Endothelial cell of umbilical vein (primary cell): ENCODE data around the gene RBM33. TPM values are rescaled to one million over a fixed set of nuclear protein-coding genes. Genes with fewer than 3 reads are reported as not detected.

Source experiments
- BruUV-seq: library from RNA; stranded (reverse); fragments of 400-500 nt; replicated peaks from 2 replicates; lab custom pipeline; 2021; lab: Mats Ljungman, UMichigan
- CTCF ChIA-PET: fragments of 300-600, 350-600 bp; sonication (Branson Sonifier 250); formaldehyde crosslinking; loops from one replicate; lab custom pipeline; 2021; ENCODE audit warnings: antibody characterized with exemption, inconsistent platforms; lab: Charles Lee
- POLR2A ChIA-PET: fragments of 300-600, 350-600 bp; sonication (Branson Sonifier 250); formaldehyde crosslinking; loops from one replicate; lab custom pipeline; 2021; ENCODE audit warnings: antibody characterized with exemption, inconsistent platforms; lab: Charles Lee
- DNase-seq: peaks from one replicate; pipeline ENCODE4 v3.0.0-alpha.2; 2011; ENCODE audit warnings: low read depth, low spot score
- FAIRE-seq: peaks from 2 replicates; lab custom pipeline; 2011; peaks lifted over from hg19 to GRCh38; lab: Jason Lieb, UNC
- H2AFZ ChIP-seq: 2 replicates; pipeline ENCODE4 v1.6.0; 2012; ENCODE audit warnings: low read depth, low read length, control low read depth, inconsistent platforms
- H3K27ac ChIP-seq: 2 replicates; pipeline ENCODE4 v1.5.1; 2011; ENCODE audit warnings: low read depth, mild to moderate bottlenecking, control low read depth, low read length, moderate library complexity; ENCODE audit not compliant: insufficient read depth
- H3K27me3 ChIP-seq, 2 experiments: 2 replicates each; pipeline versions ENCODE4 v1.6.0 to v1.6.1; 2011; ENCODE audit warnings: low read length in 2 of 2, mixed read lengths in 1 of 2; ENCODE audit not compliant: control insufficient read depth in 2 of 2, insufficient read depth in 2 of 2
- H3K36me3 ChIP-seq, 2 experiments: 2 replicates in 1 of 2; 3 replicates in 1 of 2; pipeline ENCODE4 v1.5.1; 2011; ENCODE audit warnings: low read length in 2 of 2, mild to moderate bottlenecking in 1 of 2, moderate library complexity in 1 of 2; ENCODE audit not compliant: control insufficient read depth in 2 of 2, insufficient read depth in 2 of 2; ENCODE audit errors: extremely low read depth in 1 of 2
- H3K4me1 ChIP-seq: 3 replicates; pipeline ENCODE4 v1.5.1; 2011; ENCODE audit warnings: mild to moderate bottlenecking, low read length; ENCODE audit not compliant: control insufficient read depth, insufficient read depth; ENCODE audit errors: extremely low read depth
- H3K4me2 ChIP-seq: 2 replicates; pipeline ENCODE4 v1.6.1; 2011; ENCODE audit warnings: low read length, control low read depth, mixed read lengths; ENCODE audit not compliant: insufficient read depth
- H3K4me3 ChIP-seq, 3 experiments: fragments of 200-600 bp in 1 of 3; sonication (generic), shearing (Covaris generic) in 1 of 3; replicated peaks in 1 of 3; 2 replicates each; pipeline ENCODE4 v1.5.1; 2011 to 2016; ENCODE audit warnings: control low read depth in 3 of 3, low read length in 3 of 3, mild to moderate bottlenecking in 2 of 3, inconsistent platforms in 1 of 3, low read depth in 1 of 3, moderate library complexity in 1 of 3; ENCODE audit not compliant: insufficient read depth in 1 of 3
- H3K79me2 ChIP-seq: 2 replicates; pipeline ENCODE4 v1.6.0; 2012; ENCODE audit warnings: low read length, inconsistent platforms; ENCODE audit not compliant: control insufficient read depth, insufficient read depth
- H3K9ac ChIP-seq: replicated peaks from 2 replicates; pipeline ENCODE3; 2011; ENCODE audit warnings: low read length, control low read depth; ENCODE audit not compliant: insufficient read depth; ENCODE audit errors: extremely low read depth
- H3K9me1 ChIP-seq: replicated peaks from 3 replicates; pipeline ENCODE4 v1.6.0; 2011; ENCODE audit warnings: mild to moderate bottlenecking, low read length; ENCODE audit not compliant: control insufficient read depth, insufficient read depth; ENCODE audit errors: extremely low read depth
- H3K9me3 ChIP-seq: replicated peaks from 2 replicates; pipeline ENCODE4 v1.5.1; 2012; ENCODE audit warnings: low read length, inconsistent platforms; ENCODE audit not compliant: control insufficient read depth, insufficient read depth
- H4K20me1 ChIP-seq: replicated peaks from 2 replicates; pipeline ENCODE3; 2011; ENCODE audit warnings: mild to moderate bottlenecking, low read length; ENCODE audit not compliant: control insufficient read depth, insufficient read depth; ENCODE audit errors: extremely low read depth
- EZH2 ChIP-seq: IDR thresholded peaks from 2 replicates; pipeline ENCODE4 v1.6.1; 2012; ENCODE audit warnings: borderline replicate concordance, low read depth, mild to moderate bottlenecking, moderate library complexity, low read length, inconsistent platforms; ENCODE audit not compliant: severe bottlenecking
- FOS ChIP-seq: IDR thresholded peaks from 2 replicates; pipeline ENCODE4 v1.6.1; 2011; ENCODE audit warnings: mild to moderate bottlenecking, low read length, moderate library complexity, borderline replicate concordance; ENCODE audit not compliant: insufficient read depth
- GATA2 ChIP-seq: IDR thresholded peaks from 2 replicates; pipeline ENCODE4 v1.7.0; 2011; ENCODE audit warnings: low read depth, mild to moderate bottlenecking, moderate library complexity, mixed read lengths, low read length; ENCODE audit not compliant: insufficient read length, insufficient read depth
- JUN ChIP-seq: IDR thresholded peaks from 2 replicates; pipeline ENCODE4 v1.6.1; 2011; ENCODE audit warnings: borderline replicate concordance, low read depth; ENCODE audit not compliant: insufficient read length, insufficient read depth
- MYC ChIP-seq: IDR thresholded peaks from one replicate; pipeline ENCODE4 v1.6.1; 2011; ENCODE audit warnings: mild to moderate bottlenecking, low read depth, low read length
- POLR2A ChIP-seq: IDR thresholded peaks from 2 replicates; pipeline ENCODE4 v1.6.1; 2012; ENCODE audit warnings: low read depth, mild to moderate bottlenecking, control low read depth, low read length
- POLR2AphosphoS5 ChIP-seq: IDR thresholded peaks from 2 replicates; pipeline ENCODE4 v1.6.1; 2012; ENCODE audit warnings: low read depth, mild to moderate bottlenecking, control low read depth, low read length, moderate library complexity; ENCODE audit not compliant: insufficient read depth
- dilution Hi-C: fragments of 300-500 bp; cut with MboI; formaldehyde crosslinking; loops from one replicate; pipeline ENCODE4 v1.15.0; 2019; ENCODE audit warnings: low sequenced_read_pairs; ENCODE audit not compliant: extremely low pct_ligation_motif_present
- intact Hi-C: fragments of 100-400 bp; cut with micrococcal nuclease; formaldehyde crosslinking; loops from one replicate; pipeline ENCODE4 v1.10.0; 2022
- polyA plus RNA-seq, 4 experiments: library from polyadenylated mRNA; depleted of rRNA in 3 of 4; stranded (reverse) in 3 of 4; unstranded in 1 of 4; fragments of >200 nt; gene quantifications; 2 replicates each; pipeline versions ENCODE4 v1.2.1 to v1.2.3, GENCODE V29; 2011 to 2012; ENCODE audit warnings: missing spikeins in 1 of 4
- total RNA-seq: library from RNA; stranded (reverse); gene quantifications from 2 replicates; pipeline ENCODE4 v1.2.3, GENCODE V29; 2021
- TF ChIP-seq, protein P1 (sequence below): IDR thresholded peaks from 2 replicates; pipeline ENCODE4 v1.6.1; 2011; ENCODE audit not compliant: insufficient read depth, insufficient read length
- TF ChIP-seq, protein P2 (sequence below), 2 donors: IDR thresholded peaks; 1 replicate in 1 of 2; 2 replicates in 1 of 2; pipeline ENCODE4 v1.5.1; 2011; ENCODE audit warnings: low read length in 2 of 2, mild to moderate bottlenecking in 2 of 2, moderate library complexity in 2 of 2, control low read depth in 1 of 2, inconsistent platforms in 1 of 2, low read depth in 1 of 2; ENCODE audit not compliant: insufficient read depth in 1 of 2; ENCODE audit errors: extremely low read depth in 1 of 2

Gene RBM33
- total and polyA plus RNA-seq, 2 donors (not counting 3 experiments of a cell fraction or from before 2014, with no cell fraction given): 16.2 to 68.2 TPM

DNA sequence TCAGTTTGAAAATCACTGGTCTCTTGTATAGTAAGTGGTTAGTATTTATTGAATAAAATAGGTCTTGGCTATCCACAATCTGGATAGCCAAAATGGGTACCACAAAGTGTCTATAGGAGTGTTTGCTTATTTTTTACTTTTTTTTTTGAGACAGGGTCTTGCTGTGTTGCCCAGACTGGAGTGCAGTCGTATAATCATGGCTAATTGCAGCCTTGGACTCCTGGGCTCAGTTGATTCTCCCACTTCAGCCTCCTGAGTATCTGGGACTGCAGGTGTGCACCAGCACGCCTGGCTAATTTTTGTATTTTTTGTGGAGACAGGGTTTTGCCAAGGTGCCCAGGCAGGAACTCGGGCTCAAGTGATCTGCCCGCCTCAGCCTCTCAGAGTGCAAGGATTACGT, 2.8 kb downstream of the RBM33 start:
- Histone ChIP-seq H3K9me1 (no peaks in the 10 kb centered on the region), H3K9me3 (no peaks in the 10 kb centered on the region), H3K27ac (no peak overlapping the region), H3K79me2 (peaks cover 82% of the 10 kb centered on the region), H4K20me1 (peaks cover 13% of the 10 kb centered on the region), H3K4me2 (no peak overlapping the region), H2AFZ (no peak overlapping the region), H3K4me1 (peaks cover 25% of the 10 kb centered on the region), H3K27me3 (no peaks in the 10 kb centered on the region), H3K4me3 (no peak overlapping the region), H3K9ac (no peak overlapping the region), H3K36me3 (peaks cover 0 to 2% of the 10 kb centered on the region in 2 experiments)
- ChIA-PET CTCF (no interaction called here), POLR2A (no interaction called here)
- dilution Hi-C loops (no loop called here), intact Hi-C loops (no loop called here)
- DNase-seq: no peak
- BruUV-seq: no TSS peak
- TF ChIP-seq FOS: no peak
- no peak for TF ChIP-seq JUN
- no peak for TF ChIP-seq GATA2
- TF ChIP-seq EZH2: no peak
- TF ChIP-seq POLR2AphosphoS5: no peak
- no peak for FAIRE-seq

DNA sequence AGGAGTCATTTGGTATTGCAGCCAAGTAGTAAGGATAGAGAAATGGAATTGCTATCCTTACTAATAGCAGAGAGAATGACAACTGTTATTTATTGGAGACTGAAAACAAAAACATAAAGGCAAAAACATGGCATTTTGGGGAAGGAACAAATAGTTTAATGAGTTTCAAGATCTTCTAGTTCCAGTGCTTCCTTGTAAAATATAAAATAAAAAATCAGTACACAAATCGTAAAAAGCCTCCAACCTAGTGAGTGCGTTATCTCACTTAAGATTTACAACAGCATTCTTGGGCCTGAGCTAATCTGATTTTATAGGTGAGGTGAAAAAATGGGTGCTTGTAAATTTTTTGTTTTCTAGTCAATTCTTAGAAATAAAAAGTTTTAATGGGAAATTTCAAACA, 3.3 kb downstream of the RBM33 start:
- no TSS peak for BruUV-seq
- dilution Hi-C loops: no loop called here
- no peaks in the 10 kb centered on the region for H3K27me3 ChIP-seq
- H3K9me3 ChIP-seq: no peaks in the 10 kb centered on the region
- H3K4me3 ChIP-seq: no peak overlapping the region
- peaks cover 86% of the 10 kb centered on the region for H3K79me2 ChIP-seq
- no peak overlapping the region for H2AFZ ChIP-seq
- CTCF ChIA-PET: interaction anchor here (1.2 kb wide), 1 partner anchor 49 kb away, joined by 3 read pairs; no protein-coding TSS in a partner anchor
- no peak overlapping the region for H3K9ac ChIP-seq
- H4K20me1 ChIP-seq: peaks cover 17% of the 10 kb centered on the region
- H3K4me2 ChIP-seq: no peak overlapping the region
- intact Hi-C loops: no loop called here
- DNase-seq (no peak), FAIRE-seq (no peak)
- POLR2A ChIA-PET: no interaction called here
- TF ChIP-seq POLR2AphosphoS5: no peak
- no peak for TF ChIP-seq EZH2
- no peak for TF ChIP-seq JUN
- TF ChIP-seq, protein P1, sequence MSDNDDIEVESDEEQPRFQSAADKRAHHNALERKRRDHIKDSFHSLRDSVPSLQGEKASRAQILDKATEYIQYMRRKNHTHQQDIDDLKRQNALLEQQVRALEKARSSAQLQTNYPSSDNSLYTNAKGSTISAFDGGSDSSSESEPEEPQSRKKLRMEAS: no peak
- TF ChIP-seq, protein P2, sequence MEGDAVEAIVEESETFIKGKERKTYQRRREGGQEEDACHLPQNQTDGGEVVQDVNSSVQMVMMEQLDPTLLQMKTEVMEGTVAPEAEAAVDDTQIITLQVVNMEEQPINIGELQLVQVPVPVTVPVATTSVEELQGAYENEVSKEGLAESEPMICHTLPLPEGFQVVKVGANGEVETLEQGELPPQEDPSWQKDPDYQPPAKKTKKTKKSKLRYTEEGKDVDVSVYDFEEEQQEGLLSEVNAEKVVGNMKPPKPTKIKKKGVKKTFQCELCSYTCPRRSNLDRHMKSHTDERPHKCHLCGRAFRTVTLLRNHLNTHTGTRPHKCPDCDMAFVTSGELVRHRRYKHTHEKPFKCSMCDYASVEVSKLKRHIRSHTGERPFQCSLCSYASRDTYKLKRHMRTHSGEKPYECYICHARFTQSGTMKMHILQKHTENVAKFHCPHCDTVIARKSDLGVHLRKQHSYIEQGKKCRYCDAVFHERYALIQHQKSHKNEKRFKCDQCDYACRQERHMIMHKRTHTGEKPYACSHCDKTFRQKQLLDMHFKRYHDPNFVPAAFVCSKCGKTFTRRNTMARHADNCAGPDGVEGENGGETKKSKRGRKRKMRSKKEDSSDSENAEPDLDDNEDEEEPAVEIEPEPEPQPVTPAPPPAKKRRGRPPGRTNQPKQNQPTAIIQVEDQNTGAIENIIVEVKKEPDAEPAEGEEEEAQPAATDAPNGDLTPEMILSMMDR (IDR thresholded peaks at IDR 0.05; ENCODE audit: extremely low read depth in 1 of 2, insufficient read depth in 1 of 2, low read depth in 1 of 2, low read length in 2 of 2): no peak
- TF ChIP-seq GATA2: no peak
- TF ChIP-seq POLR2A: no peak
- TF ChIP-seq FOS: no peak
- TF ChIP-seq MYC: no peak
- peaks cover 29% of the 10 kb centered on the region for H3K4me1 ChIP-seq
- H3K27ac ChIP-seq: no peak overlapping the region
- H3K36me3 ChIP-seq: peaks cover 0 to 2% of the 10 kb centered on the region in 2 experiments
- H3K9me1 ChIP-seq: no peaks in the 10 kb centered on the region
